GM23248 (cell line): ENCODE results near the gene WIF1.

Experiments used
- EZH2 ChIP-seq: fragments of 200-600 bp; sonication (generic); IDR thresholded peaks from 2 replicates; pipeline ENCODE4 v1.6.1; 2018; ENCODE audit warnings: antibody characterized with exemption, mild to moderate bottlenecking; ENCODE audit not compliant: insufficient read depth, poor library complexity, severe bottlenecking
- EZH2phosphoT487 ChIP-seq: fragments of 200-600 bp; sonication (generic); IDR thresholded peaks from 2 replicates; pipeline ENCODE4 v1.6.1; 2018; ENCODE audit warnings: antibody characterized with exemption, moderate library complexity, mild to moderate bottlenecking, low read depth; ENCODE audit not compliant: insufficient read depth

DNA sequence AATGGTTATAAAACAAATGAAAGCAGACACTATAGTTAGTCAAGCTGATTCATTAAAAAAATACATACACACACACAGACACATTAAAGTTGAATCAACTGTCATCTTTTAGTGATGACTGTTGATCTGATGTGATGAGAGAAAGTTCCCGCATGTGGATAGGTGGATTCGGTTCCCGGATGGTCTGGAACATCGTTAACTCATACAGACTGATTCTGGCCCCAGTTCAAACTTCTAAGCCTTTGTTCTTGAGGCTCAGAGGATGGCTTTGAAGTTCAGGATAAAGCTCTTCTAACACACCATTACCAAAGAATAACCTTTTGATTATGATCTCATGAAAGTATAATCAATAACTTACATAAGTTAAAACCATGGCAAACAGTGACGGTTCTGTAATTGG is 27.5 kb downstream of the WIF1 start:
- TF ChIP-seq EZH2 (no peak), EZH2phosphoT487 (no peak)
